Osteoblast (primary cell): Measurements from ENCODE around the gene CNDP1. TPM values are rescaled to one million over a fixed set of nuclear protein-coding genes. Genes with fewer than 3 reads are reported as not detected.

Experiments used
- DNase-seq: peaks from one replicate; pipeline ENCODE4 v3.0.0; 2011; ENCODE audit warnings: low spot score, mixed read lengths; ENCODE audit not compliant: insufficient read length; ENCODE audit errors: missing footprints
- H2AFZ ChIP-seq: 2 replicates; pipeline ENCODE4 v1.6.0; 2011; ENCODE audit warnings: mild to moderate bottlenecking, low read length
- H3K27ac ChIP-seq: 2 replicates; pipeline ENCODE4 v1.5.1; 2011; ENCODE audit warnings: mild to moderate bottlenecking, low read depth, low read length, moderate library complexity
- H3K27me3 ChIP-seq: 2 replicates; pipeline ENCODE4 v1.6.0; 2012; ENCODE audit warnings: mild to moderate bottlenecking, control low read depth, inconsistent platforms, low read length, moderate library complexity; ENCODE audit not compliant: insufficient read depth
- H3K36me3 ChIP-seq: 2 replicates; pipeline ENCODE4 v1.5.1; 2011; ENCODE audit warnings: mild to moderate bottlenecking, low read length, control low read depth, moderate library complexity; ENCODE audit not compliant: insufficient read depth
- H3K4me1 ChIP-seq: 2 replicates; pipeline ENCODE4 v1.5.1; 2011; ENCODE audit warnings: mild to moderate bottlenecking, low read length, control low read depth, moderate library complexity; ENCODE audit not compliant: insufficient read depth
- H3K4me2 ChIP-seq: 2 replicates; pipeline ENCODE4 v1.6.0; 2011; ENCODE audit warnings: mild to moderate bottlenecking, low read length; ENCODE audit not compliant: insufficient read depth
- H3K4me3 ChIP-seq: fragments of 200-600 bp; sonication (generic); 3 replicates; pipeline ENCODE4 v1.5.1; 2012; ENCODE audit warnings: mild to moderate bottlenecking, low read length, inconsistent platforms; ENCODE audit not compliant: insufficient read depth
- H3K79me2 ChIP-seq: 2 replicates; pipeline ENCODE4 v1.6.0; 2012; ENCODE audit warnings: mild to moderate bottlenecking, low read length, control low read depth, inconsistent platforms; ENCODE audit not compliant: insufficient read depth
- H3K9me3 ChIP-seq: 2 replicates; pipeline ENCODE4 v1.5.1; 2011; ENCODE audit warnings: low read depth, low read length, control low read depth
- H4K20me1 ChIP-seq: 2 replicates; pipeline ENCODE4 v1.6.0; 2012; ENCODE audit warnings: mild to moderate bottlenecking, low read length, control low read depth; ENCODE audit not compliant: insufficient read depth
- CTCF ChIP-seq: IDR thresholded peaks from 2 replicates; pipeline ENCODE4 v1.5.1; 2011; ENCODE audit warnings: mild to moderate bottlenecking, low read depth, low read length, moderate library complexity; ENCODE audit errors: extremely low read depth
- total RNA-seq: library from RNA; depleted of rRNA; stranded (reverse); fragments of >200 nt; gene quantifications from 2 replicates; pipeline ENCODE4 v1.2.3, GENCODE V29; 2012

CNDP1 gene
- total RNA-seq, 1 donor = not detected

- Histone ChIP-seq H2AFZ (no peak overlapping the region), H3K79me2 (no peaks in the 10 kb centered on the region), H3K4me3 (no peak overlapping the region), H3K36me3 (no peaks in the 10 kb centered on the region), H3K4me2 (no peak overlapping the region), H4K20me1 (no peaks in the 10 kb centered on the region), H3K9me3 (no peaks in the 10 kb centered on the region), H3K27me3 (peaks cover 2% of the 10 kb centered on the region), H3K27ac (no peak overlapping the region), H3K4me1 (no peaks in the 10 kb centered on the region)
- no peak for DNase-seq
- TF ChIP-seq CTCF = no peak
Observed at GRCh38 chr18:74569401-74569800, 35.1 kb downstream of the CNDP1 start.

- Histone ChIP-seq H3K4me2 (no peak overlapping the region), H3K9me3 (no peaks in the 10 kb centered on the region), H3K27me3 (no peaks in the 10 kb centered on the region), H4K20me1 (no peaks in the 10 kb centered on the region), H3K36me3 (no peaks in the 10 kb centered on the region), H3K4me3 (no peak overlapping the region), H3K27ac (no peak overlapping the region), H3K79me2 (no peaks in the 10 kb centered on the region), H2AFZ (no peak overlapping the region), H3K4me1 (no peaks in the 10 kb centered on the region)
- no peak for DNase-seq
- no peak for TF ChIP-seq CTCF
Observed at GRCh38 chr18:74570266-74570665, 36.0 kb downstream of the CNDP1 start.

GRCh38 chr18:74571895-74572680 is 37.8 kb downstream of the CNDP1 start:
- H3K27me3 ChIP-seq = peaks cover 1% of the 10 kb centered on the region

More at GRCh38 chr18:74571895-74572680, 37.8 kb downstream of the CNDP1 start:
- Histone ChIP-seq H3K4me1 (no peaks in the 10 kb centered on the region), H3K4me2 (no peak overlapping the region), H2AFZ (no peak overlapping the region), H3K36me3 (no peaks in the 10 kb centered on the region), H4K20me1 (no peaks in the 10 kb centered on the region), H3K4me3 (no peak overlapping the region), H3K79me2 (no peaks in the 10 kb centered on the region), H3K9me3 (no peaks in the 10 kb centered on the region), H3K27ac (no peak overlapping the region)
- DNase-seq = no peak
- TF ChIP-seq CTCF = no peak
